Liver (tissue), 9 donors: ENCODE data around the gene SLC8A1. TPM values are rescaled to one million over a fixed set of nuclear protein-coding genes. Genes with fewer than 3 reads are reported as not detected.

ENCODE experiments used
- DNase-seq: peaks from one replicate; pipeline ENCODE4 v3.0.0-alpha.2; 2017; ENCODE audit warnings: low spot score
- H3K27ac ChIP-seq, 2 donors: one replicate each; pipeline ENCODE4 v1.7.0; 2013; ENCODE audit warnings: inconsistent platforms in 2 of 2, low read length in 2 of 2, control low read depth in 1 of 2, low read depth in 1 of 2, mild to moderate bottlenecking in 1 of 2
- H3K27me3 ChIP-seq, 4 donors: one replicate each; pipeline versions ENCODE4 v1.6.1 to v1.7.0; 2013; ENCODE audit warnings: low read length in 3 of 4, inconsistent platforms in 1 of 4, mild to moderate bottlenecking in 1 of 4, moderate library complexity in 1 of 4; ENCODE audit not compliant: control insufficient read depth in 4 of 4, insufficient read depth in 4 of 4
- H3K36me3 ChIP-seq, 4 donors: one replicate each; pipeline versions ENCODE4 v1.6.1 to v1.7.0; 2013; ENCODE audit warnings: low read length in 3 of 4, mild to moderate bottlenecking in 3 of 4, low read depth in 1 of 4, moderate library complexity in 1 of 4; ENCODE audit not compliant: control insufficient read depth in 4 of 4, insufficient read depth in 3 of 4
- H3K4me1 ChIP-seq, 4 donors: one replicate each; pipeline versions ENCODE4 v1.6.1 to v1.7.0; 2013; ENCODE audit warnings: low read length in 3 of 4, mild to moderate bottlenecking in 3 of 4, moderate library complexity in 1 of 4; ENCODE audit not compliant: control insufficient read depth in 4 of 4, insufficient read depth in 4 of 4
- H3K4me3 ChIP-seq, 3 donors: one replicate each; pipeline versions ENCODE4 v1.6.1 to v1.7.0; 2013; ENCODE audit warnings: low read length in 3 of 3, control low read depth in 1 of 3, low read depth in 1 of 3, mild to moderate bottlenecking in 1 of 3
- H3K9ac ChIP-seq, 2 donors: one replicate each; pipeline ENCODE4 v1.7.0; 2013; ENCODE audit warnings: low read length in 2 of 2, mild to moderate bottlenecking in 2 of 2, moderate library complexity in 2 of 2, control low read depth in 1 of 2, low read depth in 1 of 2
- H3K9me3 ChIP-seq, 4 donors: one replicate each; pipeline versions ENCODE4 v1.6.1 to v1.7.0; 2013; ENCODE audit warnings: low read length in 3 of 4; ENCODE audit not compliant: control insufficient read depth in 4 of 4
- EGR1 ChIP-seq, 2 donors: IDR thresholded peaks; 2 replicates each; pipeline ENCODE4 v1.6.1; 2016 to 2018; ENCODE audit warnings: antibody characterized with exemption in 2 of 2, low read depth in 2 of 2
- FOXA1 ChIP-seq: IDR thresholded peaks from 2 replicates; pipeline ENCODE4 v1.6.1; 2016; ENCODE audit warnings: antibody characterized with exemption
- FOXA2 ChIP-seq: IDR thresholded peaks from 2 replicates; pipeline ENCODE4 v1.6.1; 2016; ENCODE audit warnings: antibody characterized with exemption
- GABPA ChIP-seq, 2 donors: IDR thresholded peaks in 1 of 2; conservative IDR thresholded peaks in 1 of 2; 2 replicates each; pipeline ENCODE4 v1.6.1; 2016; ENCODE audit warnings: antibody characterized with exemption in 2 of 2, mild to moderate bottlenecking in 1 of 2, moderate library complexity in 1 of 2
- HNF4A ChIP-seq, 2 donors: conservative IDR thresholded peaks; 2 replicates each; pipeline ENCODE4 v1.6.1; 2016; ENCODE audit warnings: antibody characterized with exemption in 2 of 2, mild to moderate bottlenecking in 2 of 2
- HNF4G ChIP-seq: IDR thresholded peaks from 2 replicates; pipeline ENCODE4 v1.6.1; 2016; ENCODE audit warnings: antibody characterized with exemption
- JUND ChIP-seq, 2 donors: IDR thresholded peaks; 2 replicates each; pipeline ENCODE4 v1.6.1; 2016; ENCODE audit warnings: antibody characterized with exemption in 2 of 2
- NR2F2 ChIP-seq: IDR thresholded peaks from 2 replicates; pipeline ENCODE4 v1.6.1; 2016; ENCODE audit warnings: antibody characterized with exemption
- RAD21 ChIP-seq, 2 donors: IDR thresholded peaks; 2 replicates each; pipeline ENCODE4 v1.6.1; 2016; ENCODE audit warnings: antibody characterized with exemption in 2 of 2, mild to moderate bottlenecking in 2 of 2
- RXRA ChIP-seq, 2 donors: IDR thresholded peaks; 2 replicates each; pipeline ENCODE4 v1.6.1; 2017 to 2018; ENCODE audit warnings: antibody characterized with exemption in 2 of 2, mild to moderate bottlenecking in 1 of 2
- SP1 ChIP-seq: IDR thresholded peaks from 2 replicates; pipeline ENCODE4 v1.6.1; 2018; ENCODE audit warnings: antibody characterized with exemption, mild to moderate bottlenecking
- TAF1 ChIP-seq: conservative IDR thresholded peaks from 2 replicates; pipeline ENCODE4 v1.6.1; 2016; ENCODE audit warnings: antibody characterized with exemption, mild to moderate bottlenecking
- YY1 ChIP-seq: IDR thresholded peaks from 2 replicates; pipeline ENCODE4 v1.6.1; 2016; ENCODE audit warnings: antibody characterized with exemption, mild to moderate bottlenecking
- WGBS: extraction: QIAGEN DNeasy Blood & Tissue Kit; methylation state at CpG from one replicate; pipeline ENCODE4 v1.1.7; 2013; 5-methylcytosine and 5-hydroxymethylcytosine counted together
- polyA plus RNA-seq, 2 donors: library from polyadenylated mRNA; stranded (reverse) in 1 of 2; unstranded in 1 of 2; fragments of 200-250 nt in 1 of 2; fragments of >200 nt in 1 of 2; fragmentation: Nextera tagmentation in 1 of 2; extraction: Ambion mirVana in 1 of 2; gene quantifications; one replicate each; pipeline versions ENCODE4 v1.2.1 to v1.2.3, GENCODE V29; 2013 to 2015
- total RNA-seq, 2 donors: library from RNA; depleted of rRNA; stranded (reverse); fragments of >200 nt; gene quantifications; one replicate each; pipeline ENCODE4 v1.2.3, GENCODE V29; 2014
- TF ChIP-seq, protein P1 (sequence below): IDR thresholded peaks from 2 replicates; pipeline ENCODE4 v1.6.1; 2016; ENCODE audit warnings: antibody characterized with exemption
- TF ChIP-seq, protein P2 (sequence below): IDR thresholded peaks from 2 replicates; pipeline ENCODE4 v1.6.1; 2016; ENCODE audit warnings: antibody characterized with exemption
- TF ChIP-seq, protein P3 (sequence below): IDR thresholded peaks from 2 replicates; pipeline ENCODE4 v1.6.1; 2016; ENCODE audit warnings: antibody characterized with exemption, mild to moderate bottlenecking
- TF ChIP-seq, protein P4 (sequence below): IDR thresholded peaks from 2 replicates; pipeline ENCODE4 v1.6.1; 2016; ENCODE audit warnings: antibody characterized with exemption
- TF ChIP-seq, protein P5 (sequence below): fragments of 150-350 bp; IDR thresholded peaks from 2 replicates; pipeline ENCODE4 v1.5.1; 2017; ENCODE audit warnings: improper control_type of control experiment, low read depth, low read length; ENCODE audit not compliant: missing input control
- donor health status: healthy.
- donor health status: healthy.
- donor health status: healthy.
- donor health status: healthy.
- donor health status: healthy.

Gene SLC8A1
- total and polyA plus RNA-seq, 4 donors = 1.2 to 18.5 (median 8.2) TPM

DNA sequence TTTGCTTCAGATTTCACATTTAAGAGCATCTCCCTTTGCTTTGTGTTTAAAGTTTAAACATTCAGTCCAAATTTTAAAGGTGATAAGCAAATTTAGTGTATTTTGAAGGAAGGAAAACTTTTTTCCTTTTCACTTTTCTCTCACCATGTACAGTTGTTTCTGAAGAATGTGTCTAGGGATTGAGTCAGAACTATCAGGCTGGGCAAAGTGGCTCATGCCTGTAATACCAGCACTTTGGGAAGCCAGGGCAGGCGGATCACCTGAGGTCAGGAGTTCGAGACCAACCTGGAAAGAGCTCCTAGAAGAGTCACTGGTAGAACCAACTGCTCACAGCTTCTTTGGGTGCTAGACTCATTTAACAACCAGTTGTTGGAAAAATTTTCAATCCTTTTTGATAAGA is 345.8 kb downstream of the SLC8A1 start:
- WGBS = 72% methylated on average over 2 of the region's 2 CpGs
- Histone ChIP-seq H3K9ac (no peak overlapping the region), H3K9me3 (no peaks in the 10 kb centered on the region), H3K27me3 (peaks cover 0 to 3% (median 0%) of the 10 kb centered on the region in 4 donors), H3K4me1 (no peaks in the 10 kb centered on the region), H3K27ac (no peak overlapping the region), H3K4me3 (no peak overlapping the region), H3K36me3 (no peaks in the 10 kb centered on the region)
- DNase-seq = no peak
- no peak for TF ChIP-seq NR2F2
- TF ChIP-seq RXRA (IDR thresholded peaks at IDR 0.05) = no peak
- TF ChIP-seq YY1 = no peak
- no peak for TF ChIP-seq FOXA1
- TF ChIP-seq HNF4A (conservative IDR thresholded peaks at IDR 0.05) = no peak
- TF ChIP-seq JUND (IDR thresholded peaks at IDR 0.05) = no peak
- no peak for TF ChIP-seq SP1
- TF ChIP-seq GABPA (IDR thresholded peaks at IDR 0.05 in 1 of 2, conservative IDR thresholded peaks at IDR 0.05 in 1 of 2) = no peak
- TF ChIP-seq, protein P1, sequence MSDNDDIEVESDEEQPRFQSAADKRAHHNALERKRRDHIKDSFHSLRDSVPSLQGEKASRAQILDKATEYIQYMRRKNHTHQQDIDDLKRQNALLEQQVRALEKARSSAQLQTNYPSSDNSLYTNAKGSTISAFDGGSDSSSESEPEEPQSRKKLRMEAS = no peak
- TF ChIP-seq, protein P2, sequence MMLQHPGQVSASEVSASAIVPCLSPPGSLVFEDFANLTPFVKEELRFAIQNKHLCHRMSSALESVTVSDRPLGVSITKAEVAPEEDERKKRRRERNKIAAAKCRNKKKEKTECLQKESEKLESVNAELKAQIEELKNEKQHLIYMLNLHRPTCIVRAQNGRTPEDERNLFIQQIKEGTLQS = no peak
- no peak for TF ChIP-seq FOXA2
- TF ChIP-seq, protein P3, sequence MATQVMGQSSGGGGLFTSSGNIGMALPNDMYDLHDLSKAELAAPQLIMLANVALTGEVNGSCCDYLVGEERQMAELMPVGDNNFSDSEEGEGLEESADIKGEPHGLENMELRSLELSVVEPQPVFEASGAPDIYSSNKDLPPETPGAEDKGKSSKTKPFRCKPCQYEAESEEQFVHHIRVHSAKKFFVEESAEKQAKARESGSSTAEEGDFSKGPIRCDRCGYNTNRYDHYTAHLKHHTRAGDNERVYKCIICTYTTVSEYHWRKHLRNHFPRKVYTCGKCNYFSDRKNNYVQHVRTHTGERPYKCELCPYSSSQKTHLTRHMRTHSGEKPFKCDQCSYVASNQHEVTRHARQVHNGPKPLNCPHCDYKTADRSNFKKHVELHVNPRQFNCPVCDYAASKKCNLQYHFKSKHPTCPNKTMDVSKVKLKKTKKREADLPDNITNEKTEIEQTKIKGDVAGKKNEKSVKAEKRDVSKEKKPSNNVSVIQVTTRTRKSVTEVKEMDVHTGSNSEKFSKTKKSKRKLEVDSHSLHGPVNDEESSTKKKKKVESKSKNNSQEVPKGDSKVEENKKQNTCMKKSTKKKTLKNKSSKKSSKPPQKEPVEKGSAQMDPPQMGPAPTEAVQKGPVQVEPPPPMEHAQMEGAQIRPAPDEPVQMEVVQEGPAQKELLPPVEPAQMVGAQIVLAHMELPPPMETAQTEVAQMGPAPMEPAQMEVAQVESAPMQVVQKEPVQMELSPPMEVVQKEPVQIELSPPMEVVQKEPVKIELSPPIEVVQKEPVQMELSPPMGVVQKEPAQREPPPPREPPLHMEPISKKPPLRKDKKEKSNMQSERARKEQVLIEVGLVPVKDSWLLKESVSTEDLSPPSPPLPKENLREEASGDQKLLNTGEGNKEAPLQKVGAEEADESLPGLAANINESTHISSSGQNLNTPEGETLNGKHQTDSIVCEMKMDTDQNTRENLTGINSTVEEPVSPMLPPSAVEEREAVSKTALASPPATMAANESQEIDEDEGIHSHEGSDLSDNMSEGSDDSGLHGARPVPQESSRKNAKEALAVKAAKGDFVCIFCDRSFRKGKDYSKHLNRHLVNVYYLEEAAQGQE = no peak
- no peak for TF ChIP-seq EGR1 (IDR thresholded peaks at IDR 0.05; ENCODE audit: low read depth in 2 of 2)
- TF ChIP-seq, protein P4, sequence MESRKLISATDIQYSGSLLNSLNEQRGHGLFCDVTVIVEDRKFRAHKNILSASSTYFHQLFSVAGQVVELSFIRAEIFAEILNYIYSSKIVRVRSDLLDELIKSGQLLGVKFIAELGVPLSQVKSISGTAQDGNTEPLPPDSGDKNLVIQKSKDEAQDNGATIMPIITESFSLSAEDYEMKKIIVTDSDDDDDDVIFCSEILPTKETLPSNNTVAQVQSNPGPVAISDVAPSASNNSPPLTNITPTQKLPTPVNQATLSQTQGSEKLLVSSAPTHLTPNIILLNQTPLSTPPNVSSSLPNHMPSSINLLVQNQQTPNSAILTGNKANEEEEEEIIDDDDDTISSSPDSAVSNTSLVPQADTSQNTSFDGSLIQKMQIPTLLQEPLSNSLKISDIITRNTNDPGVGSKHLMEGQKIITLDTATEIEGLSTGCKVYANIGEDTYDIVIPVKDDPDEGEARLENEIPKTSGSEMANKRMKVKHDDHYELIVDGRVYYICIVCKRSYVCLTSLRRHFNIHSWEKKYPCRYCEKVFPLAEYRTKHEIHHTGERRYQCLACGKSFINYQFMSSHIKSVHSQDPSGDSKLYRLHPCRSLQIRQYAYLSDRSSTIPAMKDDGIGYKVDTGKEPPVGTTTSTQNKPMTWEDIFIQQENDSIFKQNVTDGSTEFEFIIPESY = no peak
- no peak for TF ChIP-seq TAF1
- TF ChIP-seq HNF4G = no peak
- TF ChIP-seq RAD21 (IDR thresholded peaks at IDR 0.05) = no peak
- TF ChIP-seq, protein P5, sequence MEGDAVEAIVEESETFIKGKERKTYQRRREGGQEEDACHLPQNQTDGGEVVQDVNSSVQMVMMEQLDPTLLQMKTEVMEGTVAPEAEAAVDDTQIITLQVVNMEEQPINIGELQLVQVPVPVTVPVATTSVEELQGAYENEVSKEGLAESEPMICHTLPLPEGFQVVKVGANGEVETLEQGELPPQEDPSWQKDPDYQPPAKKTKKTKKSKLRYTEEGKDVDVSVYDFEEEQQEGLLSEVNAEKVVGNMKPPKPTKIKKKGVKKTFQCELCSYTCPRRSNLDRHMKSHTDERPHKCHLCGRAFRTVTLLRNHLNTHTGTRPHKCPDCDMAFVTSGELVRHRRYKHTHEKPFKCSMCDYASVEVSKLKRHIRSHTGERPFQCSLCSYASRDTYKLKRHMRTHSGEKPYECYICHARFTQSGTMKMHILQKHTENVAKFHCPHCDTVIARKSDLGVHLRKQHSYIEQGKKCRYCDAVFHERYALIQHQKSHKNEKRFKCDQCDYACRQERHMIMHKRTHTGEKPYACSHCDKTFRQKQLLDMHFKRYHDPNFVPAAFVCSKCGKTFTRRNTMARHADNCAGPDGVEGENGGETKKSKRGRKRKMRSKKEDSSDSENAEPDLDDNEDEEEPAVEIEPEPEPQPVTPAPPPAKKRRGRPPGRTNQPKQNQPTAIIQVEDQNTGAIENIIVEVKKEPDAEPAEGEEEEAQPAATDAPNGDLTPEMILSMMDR = no peak
